ENCODE data around the gene TUBGCP3.

Gene TUBGCP3

GRCh38 chr13:112450904-112451240 is 137.1 kb downstream of the TUBGCP3 start:
- DNase-seq = no peak

- DNase-seq = no peak
Observed at GRCh38 chr13:112450118-112450903, 137.6 kb downstream of the TUBGCP3 start.

- no peak for DNase-seq
Observed at GRCh38 chr13:112449545-112449930, 138.4 kb downstream of the TUBGCP3 start.

- no peak for DNase-seq
Observed at GRCh38 chr13:112448621-112449544, 139.1 kb downstream of the TUBGCP3 start.

GRCh38 chr13:112447761-112448603 is 140.0 kb downstream of the TUBGCP3 start:
- no peak for DNase-seq

GRCh38 chr13:112447306-112447705 is 140.6 kb downstream of the TUBGCP3 start:
- no peak for DNase-seq

- DNase-seq = no peak
Observed at GRCh38 chr13:112446867-112447266, 141.1 kb downstream of the TUBGCP3 start.

- no peak for DNase-seq
Observed at GRCh38 chr13:112446347-112446861, 141.5 kb downstream of the TUBGCP3 start.

- DNase-seq = no peak
Observed at GRCh38 chr13:112445411-112446271, 142.3 kb downstream of the TUBGCP3 start.

- DNase-seq = no peak
Observed at GRCh38 chr13:112444416-112445399, 143.2 kb downstream of the TUBGCP3 start.

GRCh38 chr13:112443995-112444311 is 144.0 kb downstream of the TUBGCP3 start:
- DNase-seq = peak; percentile 35

- DNase-seq = no peak
Observed at GRCh38 chr13:112443191-112443994, 144.6 kb downstream of the TUBGCP3 start.

GRCh38 chr13:112442483-112443090 is 145.4 kb downstream of the TUBGCP3 start:
- DNase-seq = no peak

GRCh38 chr13:112441779-112442310 is 146.1 kb downstream of the TUBGCP3 start:
- DNase-seq = no peak

GRCh38 chr13:112441226-112441625 is 146.7 kb downstream of the TUBGCP3 start:
- DNase-seq = no peak

GRCh38 chr13:112438515-112438914 is 149.4 kb downstream of the TUBGCP3 start:
- no peak for DNase-seq

GRCh38 chr13:112438094-112438493 is 149.9 kb downstream of the TUBGCP3 start:
- DNase-seq = no peak

- no peak for DNase-seq
Observed at GRCh38 chr13:112435973-112436372, 152.0 kb downstream of the TUBGCP3 start.
